NCI-H510A (cell line): Measurements from ENCODE around the gene PPARA.

Experiments
- DNase-seq: peaks from one replicate; lab custom pipeline; 2025; lab: John Stamatoyannopoulos, UW

Gene PPARA

DNA sequence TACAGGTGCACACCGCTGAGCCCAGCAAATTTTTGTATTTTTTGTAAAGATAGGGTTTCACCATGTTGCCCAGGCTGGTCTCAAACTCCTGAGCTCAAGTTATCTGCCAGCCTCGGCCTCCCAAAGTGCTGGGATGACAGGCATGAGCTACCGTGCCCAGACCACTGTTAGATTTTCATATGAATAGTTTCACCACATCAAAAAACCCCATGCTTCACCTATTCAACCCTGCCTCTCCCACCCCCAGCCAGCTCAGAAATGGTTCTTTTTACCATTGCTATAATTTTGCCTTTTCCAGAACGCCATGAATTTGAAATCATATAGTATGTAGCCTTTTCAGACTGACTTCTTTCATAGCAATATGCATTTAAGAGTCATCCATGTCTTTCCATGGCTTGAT is 61.9 kb downstream of the PPARA start:
- DNase-seq, result no peak

DNA sequence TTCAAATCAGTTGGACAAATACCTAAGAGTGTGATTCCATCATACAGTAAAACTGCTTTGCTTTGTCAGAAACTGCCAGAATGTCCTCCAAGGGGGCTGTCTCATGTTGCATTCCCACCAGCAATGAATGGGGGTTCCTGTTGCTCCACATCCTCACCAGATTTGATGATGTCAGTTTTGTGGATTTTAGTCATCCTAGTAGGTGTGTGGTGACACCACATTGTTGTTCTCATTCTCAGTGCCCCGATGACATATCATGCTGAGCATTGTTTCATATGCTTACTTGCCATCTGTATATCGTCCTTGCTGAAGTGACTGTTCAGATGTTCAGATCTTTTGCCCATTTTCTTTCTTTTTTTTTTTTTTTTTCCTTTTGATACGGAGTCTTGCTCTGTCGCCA is 62.7 kb downstream of the PPARA start:
- DNase-seq, result no peak

GRCh38 chr22:46214149-46214548 is 63.8 kb downstream of the PPARA start:
- DNase-seq, result no peak

DNA sequence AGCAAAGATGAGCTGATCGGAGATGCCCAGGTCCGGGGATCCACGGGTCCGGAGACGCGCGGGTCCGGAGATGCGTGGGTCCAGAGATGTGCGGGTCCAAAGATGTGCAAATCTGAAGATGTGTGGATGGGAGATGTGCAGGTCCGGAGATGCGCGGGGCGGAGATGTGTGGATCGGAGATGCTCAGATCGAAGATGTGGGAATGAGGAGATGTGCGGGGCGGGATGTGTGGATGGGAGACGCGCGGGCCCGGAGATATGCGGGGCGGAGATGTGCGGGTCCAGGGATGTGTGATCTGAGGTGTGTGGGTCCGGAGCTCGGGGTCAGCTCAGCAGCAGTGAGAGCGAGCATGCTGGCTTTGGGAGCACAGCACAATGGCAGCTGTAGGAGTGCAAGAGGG is 64.3 kb downstream of the PPARA start:
- no peak for DNase-seq

- no peak for DNase-seq
These were observed 69.3 kb downstream of the PPARA start for GRCh38 chr22:46219636-46220035.

DNA sequence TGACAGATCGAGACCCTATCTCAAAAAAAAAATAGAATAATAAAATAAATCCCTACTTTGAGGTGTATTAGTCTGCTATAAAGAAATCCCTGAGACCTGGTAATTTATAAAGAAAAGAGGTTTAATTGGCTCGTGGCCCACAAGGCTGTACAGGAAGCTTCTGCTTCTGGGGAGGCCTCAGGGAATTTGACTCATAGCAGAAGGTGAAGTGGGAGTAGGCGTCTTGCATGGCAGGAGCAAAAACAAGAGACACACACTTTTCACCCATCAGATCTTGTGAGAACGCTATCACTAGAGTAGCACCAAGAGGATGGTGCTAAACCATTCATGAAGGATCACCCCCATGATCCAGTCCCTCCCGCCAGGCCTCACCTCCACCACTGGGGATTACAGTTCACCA is 70.6 kb downstream of the PPARA start:
- no peak for DNase-seq

DNA sequence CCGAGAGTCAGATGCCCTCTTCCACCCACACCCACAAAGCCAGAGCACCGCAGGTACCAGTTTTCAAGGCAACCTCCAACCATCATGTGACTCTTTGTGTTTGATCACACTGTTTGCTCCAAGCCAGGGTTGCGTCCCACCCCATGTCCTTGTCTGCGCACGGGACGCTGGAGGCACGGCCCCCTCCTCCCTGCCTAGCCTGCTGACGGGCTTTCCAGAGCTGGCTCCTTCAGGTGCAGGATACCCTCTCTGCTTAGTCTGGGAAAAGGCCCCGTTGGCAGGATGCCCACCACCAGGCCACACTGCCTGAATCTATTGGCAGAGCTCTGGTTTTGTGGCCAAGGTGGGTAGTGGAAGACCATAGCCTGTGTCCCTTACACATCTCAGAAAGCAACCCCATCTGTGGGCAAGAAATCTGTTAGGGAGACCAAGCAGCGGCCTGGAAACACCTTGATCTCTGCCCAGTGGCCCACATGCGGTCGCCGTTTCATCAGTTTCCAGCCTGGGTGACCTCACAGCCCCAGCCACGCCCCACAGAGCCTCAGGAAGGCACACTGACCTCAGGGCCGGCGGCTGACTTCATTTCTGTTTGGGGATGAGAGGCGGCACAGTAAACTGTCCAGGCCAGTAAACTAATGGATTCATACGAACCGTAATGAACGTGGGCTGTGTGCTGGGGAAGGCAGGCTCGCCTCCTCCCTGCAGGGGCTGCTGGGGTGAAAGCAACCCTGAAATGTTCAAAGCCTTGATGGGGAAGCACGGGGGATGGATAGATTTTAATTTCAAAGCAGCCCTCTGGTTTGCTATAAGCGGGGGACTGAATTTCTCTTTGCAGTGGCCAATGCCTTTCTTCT is 73.9 kb downstream of the PPARA start:
- no peak for DNase-seq

GRCh38 chr22:46224898-46225290 is 74.6 kb downstream of the PPARA start:
- DNase-seq, result no peak

- DNase-seq, result no peak
These were observed 75.3 kb downstream of the PPARA start for GRCh38 chr22:46225631-46226030.

- no peak for DNase-seq
These were observed 76.3 kb downstream of the PPARA start for GRCh38 chr22:46226577-46226976.

- DNase-seq, result no peak
These were observed 79.4 kb downstream of the PPARA start for GRCh38 chr22:46229701-46230100.

- no peak for DNase-seq
These were observed 80.1 kb downstream of the PPARA start for GRCh38 chr22:46230262-46230901.

DNA sequence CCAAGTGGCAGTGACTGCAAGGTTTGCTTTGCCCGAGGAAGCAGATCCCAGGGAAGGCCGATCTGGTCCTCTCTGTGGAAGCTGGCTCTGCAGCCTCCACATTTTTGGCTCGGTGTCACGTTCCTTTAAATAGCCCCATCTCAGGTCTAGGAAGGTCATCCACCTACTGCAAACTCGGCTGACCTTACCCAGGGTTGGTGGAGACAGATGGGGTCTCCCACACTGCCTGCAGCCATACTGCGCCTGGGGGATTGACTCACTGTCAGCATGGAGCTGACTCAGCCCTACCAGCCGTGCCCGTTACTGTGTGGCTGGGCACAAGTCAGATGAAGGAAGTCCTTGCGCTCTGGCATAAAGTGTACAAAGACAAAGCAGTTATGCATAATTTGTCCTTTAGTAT is 82.9 kb downstream of the PPARA start:
- DNase-seq, result no peak

DNA sequence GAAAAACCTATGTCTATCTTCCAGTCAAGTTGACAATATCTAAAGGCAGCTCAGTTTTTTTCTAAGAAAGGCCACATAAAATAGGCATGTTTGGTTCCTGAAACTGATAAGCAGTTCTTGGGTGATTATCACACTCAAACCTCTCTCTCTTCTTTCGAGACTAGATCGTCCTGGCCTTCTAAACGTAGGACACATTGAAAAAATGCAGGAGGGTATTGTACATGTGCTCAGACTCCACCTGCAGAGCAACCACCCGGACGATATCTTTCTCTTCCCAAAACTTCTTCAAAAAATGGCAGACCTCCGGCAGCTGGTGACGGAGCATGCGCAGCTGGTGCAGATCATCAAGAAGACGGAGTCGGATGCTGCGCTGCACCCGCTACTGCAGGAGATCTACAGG is 84.6 kb downstream of the PPARA start:
- no peak for DNase-seq

DNA sequence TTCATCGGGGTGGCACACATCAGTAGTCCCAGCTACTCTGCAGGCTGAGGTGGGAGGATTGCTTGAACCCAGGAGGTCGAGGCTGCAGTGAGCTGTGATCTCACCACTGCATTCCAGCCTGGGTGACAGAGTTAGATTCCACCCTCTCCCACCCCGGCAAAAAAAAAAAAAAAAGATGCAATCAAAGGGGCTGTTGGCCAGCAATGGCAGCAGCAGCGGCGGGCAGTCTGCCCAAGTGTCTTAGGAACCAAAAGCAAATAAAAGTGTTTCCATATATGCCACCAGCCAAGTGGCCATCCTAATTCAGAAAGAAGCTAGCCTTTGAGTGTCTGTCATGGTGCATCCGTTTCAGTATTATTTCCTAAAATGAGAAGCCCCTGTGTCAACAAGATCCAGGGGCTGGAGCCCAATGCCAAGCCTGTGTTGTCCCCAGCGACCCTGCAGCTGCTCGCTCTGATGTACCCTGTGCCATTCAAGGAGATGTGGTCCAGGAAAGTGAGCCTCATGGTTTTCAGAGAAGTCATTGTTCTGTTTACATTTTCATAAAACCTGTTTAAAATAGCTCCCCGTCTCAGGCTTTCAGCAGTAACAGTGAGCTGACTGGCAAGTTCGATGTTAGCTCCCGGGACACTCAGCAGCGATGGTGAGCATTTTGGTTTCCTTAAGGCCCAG is 87.3 kb downstream of the PPARA start:
- no peak for DNase-seq

- no peak for DNase-seq
These were observed 88.2 kb downstream of the PPARA start for GRCh38 chr22:46238541-46238940.

DNA sequence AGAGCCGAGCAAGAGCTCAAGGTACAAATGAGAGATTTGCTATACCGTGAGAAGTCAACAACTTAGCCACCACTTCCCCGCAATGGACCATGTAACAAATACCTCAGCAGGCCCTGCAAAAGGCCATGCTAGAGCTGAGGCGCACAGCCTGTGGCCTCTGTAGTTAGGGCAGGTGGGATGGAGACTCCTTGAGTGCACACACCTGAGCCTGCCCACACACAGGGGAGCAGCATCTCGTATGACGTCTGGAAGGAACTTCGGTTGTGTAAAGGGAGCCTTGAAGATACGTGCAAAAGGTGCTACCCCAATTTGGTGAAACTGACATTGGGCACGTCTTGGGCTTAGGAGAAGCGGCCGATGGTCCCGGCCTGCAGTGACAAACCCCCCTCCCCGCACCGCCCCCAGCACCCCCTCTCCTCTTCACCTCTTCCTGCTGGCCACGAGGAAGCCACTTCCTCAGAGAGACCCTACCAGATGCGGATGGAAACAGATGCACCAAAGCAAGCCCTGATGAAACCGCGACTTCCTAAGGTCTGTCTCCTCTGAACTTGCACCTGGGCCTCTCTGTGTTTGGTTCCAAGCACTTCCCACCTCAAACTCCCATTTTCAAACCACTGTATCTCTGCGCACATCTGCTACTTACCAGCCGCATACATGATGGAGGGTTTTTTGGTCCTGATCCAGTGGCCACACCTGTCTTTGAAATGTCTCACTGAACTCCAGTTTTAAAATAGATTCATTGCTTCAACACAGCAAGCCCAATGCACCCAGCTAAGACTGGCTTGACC is 89.1 kb downstream of the PPARA start:
- no peak for DNase-seq

GRCh38 chr22:46240073-46240472 is 89.7 kb downstream of the PPARA start:
- no peak for DNase-seq

DNA sequence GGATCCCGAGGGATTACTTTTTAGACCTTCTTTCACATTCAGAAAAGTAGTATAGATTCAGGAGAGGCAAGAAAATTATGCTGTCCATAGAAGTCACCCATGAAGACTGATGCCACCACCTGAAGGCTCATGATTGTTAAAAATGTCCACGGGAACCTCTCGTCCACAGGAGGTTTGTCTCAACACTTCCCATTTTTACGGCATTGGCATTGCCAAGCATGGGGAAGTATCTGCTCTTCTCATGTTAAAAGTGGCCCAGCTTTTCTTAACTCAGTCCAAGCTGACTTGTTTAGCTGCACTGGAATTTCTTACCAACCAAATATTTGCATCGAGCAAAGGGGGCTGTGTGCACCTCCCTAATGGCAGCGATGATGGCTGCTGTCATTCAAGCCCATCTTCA is 90.2 kb downstream of the PPARA start:
- DNase-seq, result no peak

- DNase-seq, result no peak
These were observed 90.6 kb downstream of the PPARA start for GRCh38 chr22:46240907-46241306.

- no peak for DNase-seq
These were observed 91.2 kb downstream of the PPARA start for GRCh38 chr22:46241396-46242007.

- no peak for DNase-seq
These were observed 91.8 kb downstream of the PPARA start for GRCh38 chr22:46242076-46242475.
